H9 (cell line): ENCODE results near the gene UBE2E3. TPM values are rescaled to one million over a fixed set of nuclear protein-coding genes. Genes with fewer than 3 reads are reported as not detected.

Experiments
- DNase-seq: peaks from one replicate; pipeline ENCODE4 v3.0.0-alpha.2; 2017
- H2AFZ ChIP-seq: one replicate; pipeline ENCODE4 v1.6.1; 2013; ENCODE audit warnings: mild to moderate bottlenecking, low read length, control low read depth, moderate library complexity
- H2AK5ac ChIP-seq: 2 replicates; pipeline ENCODE4 v1.6.1; 2013; ENCODE audit warnings: low read length, control low read depth, mixed read lengths; ENCODE audit not compliant: insufficient read length
- H2BK120ac ChIP-seq: one replicate; pipeline ENCODE4 v1.6.1; 2013; ENCODE audit warnings: low read depth, mild to moderate bottlenecking, low read length, control low read depth, inconsistent platforms; ENCODE audit not compliant: poor library complexity, severe bottlenecking
- H2BK12ac ChIP-seq: 2 replicates; pipeline ENCODE4 v1.6.1; 2013; ENCODE audit warnings: low read length, control low read depth, mixed read lengths, low read depth; ENCODE audit not compliant: insufficient read length
- H2BK15ac ChIP-seq: 2 replicates; pipeline ENCODE4 v1.6.1; 2013; ENCODE audit warnings: low read depth, low read length, control low read depth
- H2BK20ac ChIP-seq: one replicate; pipeline ENCODE4 v1.6.1; 2013; ENCODE audit warnings: low read depth, mild to moderate bottlenecking, low read length, control low read depth, inconsistent platforms; ENCODE audit not compliant: poor library complexity, severe bottlenecking
- H2BK5ac ChIP-seq: 2 replicates; pipeline ENCODE4 v1.6.1; 2013; ENCODE audit warnings: low read length, control low read depth, mixed read lengths; ENCODE audit not compliant: insufficient read length
- H3K14ac ChIP-seq: 2 replicates; pipeline ENCODE4 v1.6.1; 2013; ENCODE audit warnings: low read length, control low read depth; ENCODE audit not compliant: insufficient read depth
- H3K18ac ChIP-seq: 2 replicates; pipeline ENCODE4 v1.6.1; 2013; ENCODE audit warnings: low read depth, mild to moderate bottlenecking, mixed read lengths, low read length, control low read depth; ENCODE audit not compliant: insufficient read length
- H3K23ac ChIP-seq: 2 replicates; pipeline ENCODE4 v1.6.1; 2013; ENCODE audit warnings: low read length, control low read depth, mixed read lengths, low read depth; ENCODE audit not compliant: insufficient read length
- H3K23me2 ChIP-seq: 2 replicates; pipeline ENCODE4 v1.6.1; 2013; ENCODE audit warnings: low read depth, mild to moderate bottlenecking, mixed read lengths, low read length, control low read depth; ENCODE audit not compliant: insufficient read length, poor library complexity, severe bottlenecking
- H3K27ac ChIP-seq: 2 replicates; pipeline ENCODE4 v1.5.1; 2013; ENCODE audit warnings: low read length, control low read depth, mixed read lengths, low read depth; ENCODE audit not compliant: insufficient read length
- H3K27me3 ChIP-seq: 2 replicates; pipeline ENCODE4 v1.6.1; 2013; ENCODE audit warnings: low read length, control low read depth, inconsistent platforms; ENCODE audit not compliant: insufficient read depth
- H3K4ac ChIP-seq: 2 replicates; pipeline ENCODE4 v1.6.1; 2013; ENCODE audit warnings: low read depth, mild to moderate bottlenecking, control low read depth, inconsistent platforms, low read length, moderate library complexity
- H3K4me1 ChIP-seq: 2 replicates; pipeline ENCODE4 v1.6.1; 2013; ENCODE audit warnings: low read length, control low read depth, inconsistent platforms; ENCODE audit not compliant: insufficient read depth
- H3K4me2 ChIP-seq: 2 replicates; pipeline ENCODE4 v1.6.1; 2013; ENCODE audit warnings: low read length, control low read depth, mixed read lengths; ENCODE audit not compliant: insufficient read length, insufficient read depth
- H3K56ac ChIP-seq: 2 replicates; pipeline ENCODE4 v1.6.1; 2013; ENCODE audit warnings: low read depth, mild to moderate bottlenecking, mixed read lengths, low read length, control low read depth; ENCODE audit not compliant: insufficient read length
- H3K79me1 ChIP-seq: 2 replicates; pipeline ENCODE4 v1.6.1; 2013; ENCODE audit warnings: low read depth, mild to moderate bottlenecking, moderate library complexity, low read length, control low read depth, inconsistent platforms; ENCODE audit not compliant: insufficient read depth, poor library complexity, severe bottlenecking
- H3K79me2 ChIP-seq: 2 replicates; pipeline ENCODE4 v1.6.1; 2013; ENCODE audit warnings: low read length, control low read depth, inconsistent platforms; ENCODE audit not compliant: insufficient read depth
- H3K9ac ChIP-seq: 2 replicates; pipeline ENCODE4 v1.6.1; 2013; ENCODE audit warnings: low read length, control low read depth, mixed read lengths; ENCODE audit not compliant: insufficient read length; ENCODE audit errors: extremely low read depth
- H3K9me3 ChIP-seq: one replicate; pipeline ENCODE4 v1.6.1; 2013; ENCODE audit warnings: low read depth, low read length, inconsistent platforms; ENCODE audit not compliant: control insufficient read depth
- H3T11ph ChIP-seq: one replicate; pipeline ENCODE4 v1.6.1; 2013; ENCODE audit warnings: mild to moderate bottlenecking, low read length, control low read depth, inconsistent platforms
- H4K20me1 ChIP-seq: one replicate; pipeline ENCODE4 v1.6.1; 2013; ENCODE audit not compliant: control insufficient read depth, insufficient read length, insufficient read depth
- H4K5ac ChIP-seq: 2 replicates; pipeline ENCODE4 v1.6.1; 2013; ENCODE audit warnings: low read depth, mild to moderate bottlenecking, mixed read lengths, low read length, control low read depth; ENCODE audit not compliant: insufficient read length
- H4K8ac ChIP-seq: replicated peaks from 2 replicates; pipeline ENCODE4 v1.6.1; 2013; ENCODE audit warnings: low read length, control low read depth, mixed read lengths, low read depth; ENCODE audit not compliant: insufficient read length
- H4K91ac ChIP-seq: 2 replicates; pipeline ENCODE4 v1.6.1; 2013; ENCODE audit warnings: low read depth, mild to moderate bottlenecking, moderate library complexity, mixed read lengths, low read length, control low read depth; ENCODE audit not compliant: insufficient read length
- H3K27ac Mint-ChIP-seq, 3 experiments: 2 replicates in 2 of 3; 3 replicates in 1 of 3; pipeline ENCODE4 v1.8.0; 2020 to 2021; ENCODE audit warnings: mixed read lengths in 3 of 3, mild to moderate bottlenecking in 1 of 3, moderate library complexity in 1 of 3
- H3K27me3 Mint-ChIP-seq: 2 replicates; pipeline ENCODE4 v1.8.0; 2021; ENCODE audit warnings: low read depth, mild to moderate bottlenecking, moderate library complexity, mixed read lengths
- H3K36me3 Mint-ChIP-seq, 3 experiments: 2 replicates in 2 of 3; 3 replicates in 1 of 3; pipeline ENCODE4 v1.8.0; 2020 to 2021; ENCODE audit warnings: low read depth in 3 of 3, mixed read lengths in 3 of 3; ENCODE audit not compliant: insufficient read depth in 1 of 3
- H3K4me1 Mint-ChIP-seq, 2 experiments: 2 replicates each; pipeline ENCODE4 v1.8.0; 2020; ENCODE audit warnings: mixed read lengths in 2 of 2
- H3K4me3 Mint-ChIP-seq, 2 experiments: 2 replicates in 1 of 2; 3 replicates in 1 of 2; pipeline ENCODE4 v1.8.0; 2020 to 2021; ENCODE audit warnings: mild to moderate bottlenecking in 2 of 2, mixed read lengths in 2 of 2, moderate library complexity in 1 of 2
- H3K9me3 Mint-ChIP-seq, 2 experiments: 2 replicates in 1 of 2; 3 replicates in 1 of 2; pipeline ENCODE4 v1.8.0; 2020; ENCODE audit warnings: mild to moderate bottlenecking in 2 of 2, mixed read lengths in 2 of 2, moderate library complexity in 1 of 2
- CTCF ChIP-seq: fragments of 200-600 bp; sonication (generic); conservative IDR thresholded peaks from 3 replicates; pipeline ENCODE4 v1.8.0; 2021; ENCODE audit warnings: antibody characterized with exemption, mild to moderate bottlenecking
- WGBS: extraction: QIAGEN DNeasy Blood & Tissue Kit; methylation state at CpG from one replicate; pipeline ENCODE4 v1.1.7; 2013; ENCODE audit warnings: missing lambda C conversion rate, low lambda C conversion rate, mixed read lengths; ENCODE audit not compliant: insufficient read length; ENCODE audit errors: extremely low coverage; 5-methylcytosine and 5-hydroxymethylcytosine counted together
- total RNA-seq: library from RNA; stranded (reverse); gene quantifications from 2 replicates; pipeline ENCODE4 v1.2.1, GENCODE V29; 2021

UBE2E3 gene
- total RNA-seq, 1 experiment from 2014 or later, result 89.1 TPM

DNA sequence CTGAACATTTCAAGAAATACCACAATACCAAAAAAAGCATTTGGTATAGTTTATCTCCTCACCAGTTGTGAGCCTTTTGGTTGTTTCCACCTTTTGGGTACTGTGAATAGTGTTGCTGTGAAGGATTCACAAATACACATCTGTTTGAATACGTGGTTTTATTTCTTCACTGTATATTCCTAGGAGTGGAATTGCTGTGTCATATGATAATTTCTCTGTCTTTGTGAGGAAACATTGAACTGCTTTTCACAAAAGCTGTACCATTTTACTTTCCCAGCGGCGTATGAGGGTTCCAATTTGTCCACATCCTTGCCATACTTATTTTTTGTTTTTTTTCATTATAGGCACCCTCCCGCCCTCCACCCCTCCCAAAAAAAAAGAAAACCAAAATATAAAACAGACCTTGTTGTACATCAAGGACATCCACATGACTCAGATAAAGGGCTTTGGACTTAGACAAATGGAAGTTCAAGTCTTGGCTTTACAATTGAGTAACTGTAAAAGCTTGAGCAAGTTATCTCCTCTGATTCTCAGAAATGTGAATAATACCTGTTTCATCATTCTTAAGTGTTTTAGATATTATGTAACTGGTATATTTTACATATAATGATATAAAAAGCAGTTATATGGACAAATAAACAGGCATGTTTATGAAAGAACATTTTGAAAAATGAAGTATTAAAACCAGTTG is 19.0 kb downstream of the UBE2E3 start:
- Histone ChIP-seq H3K4me2 (no peak overlapping the region), H3K27me3 (no peaks in the 10 kb centered on the region), H2BK5ac (no peak overlapping the region), H3T11ph (no peak overlapping the region), H2BK20ac (no peak overlapping the region), H4K91ac (no peak overlapping the region), H3K4ac (no peak overlapping the region), H3K27ac (no peak overlapping the region), H3K23me2 (no peaks in the 10 kb centered on the region), H3K18ac (no peak overlapping the region), H3K4me1 (peaks cover 2% of the 10 kb centered on the region; the same call in 1 of the 2 replicates), H3K14ac (no peak overlapping the region), H3K79me2 (peaks cover 10% of the 10 kb centered on the region; the same call in 1 of the 2 replicates), H2AK5ac (no peak overlapping the region), H3K9ac (no peak overlapping the region), H2BK15ac (no peak overlapping the region), H4K20me1 (no peaks in the 10 kb centered on the region), H3K56ac (no peak overlapping the region), H3K79me1 (peaks cover 5% of the 10 kb centered on the region), H2BK120ac (no peak overlapping the region), H4K8ac (no peak overlapping the region), H4K5ac (no peak overlapping the region), H3K9me3 (no peaks in the 10 kb centered on the region), H3K23ac (no peak overlapping the region), H2AFZ (no peak overlapping the region), H2BK12ac (no peak overlapping the region)
- Mint-ChIP-seq H3K4me1 (peaks cover 34 to 47% of the 10 kb centered on the region in 2 experiments), H3K4me3 (no peak overlapping the region), H3K9me3 (no peaks in the 10 kb centered on the region), H3K36me3 (peaks cover 1 to 5% (median 3%) of the 10 kb centered on the region in 3 experiments; a peak in 3 of 7 replicates), H3K27me3 (no peaks in the 10 kb centered on the region), H3K27ac (no peak overlapping the region)
- no CpG with 5 or more reads among the region's 4 CpGs for WGBS
- no peak for TF ChIP-seq CTCF
- DNase-seq, result no peak
